Posterior cingulate gyrus (tissue), 11 donors: ENCODE measurements around the gene EFHC2.
A peak's percentile ranks its signal among the peaks of the same experiment; 100 is the strongest.

Source experiments
- DNase-seq, 10 donors: peaks; one replicate each; pipeline versions ENCODE4 v3.0.0 to v3.0.0-alpha.2; 2020 to 2021; ENCODE audit warnings: mixed read lengths in 3 of 10
- intact Hi-C: fragments of 100-400 bp; cut with DNase I; formaldehyde crosslinking; loops from one replicate; pipeline ENCODE4 v1.15.1; 2023

The EFHC2 gene

GRCh38 chrX:44343412-44344141, at the start of gene EFHC2:
TSS of gene EFHC2 (minus strand) at chrX:44343672. CDS start at chrX:44343588, 84 bp downstream.
- DNase-seq, result peak in 5 of 10 donors; percentile 4 to 82 (median 8)
- intact Hi-C loops, result no loop called here

- intact Hi-C loops, result no loop called here
Measured at GRCh38 chrX:44392767-44393166, 49.3 kb upstream of the EFHC2 start.

GRCh38 chrX:44384688-44385338, 41.3 kb upstream of the EFHC2 start:
- intact Hi-C loops, result no loop called here

More at GRCh38 chrX:44392767-44393166, 49.3 kb upstream of the EFHC2 start:
- DNase-seq, result no peak

GRCh38 chrX:44382871-44383270, 39.4 kb upstream of the EFHC2 start:
- no peak for DNase-seq
- intact Hi-C loops, result no loop called here

More at GRCh38 chrX:44384688-44385338, 41.3 kb upstream of the EFHC2 start:
- DNase-seq, result no peak

GRCh38 chrX:44352758-44353157, 9.3 kb upstream of the EFHC2 start:
- intact Hi-C loops, result no loop called here
- DNase-seq, result no peak

- intact Hi-C loops, result no loop called here
- no peak for DNase-seq
Measured at GRCh38 chrX:44349561-44349960, 6.1 kb upstream of the EFHC2 start.

GRCh38 chrX:44344687-44345086, 1.2 kb upstream of the EFHC2 start:
- intact Hi-C loops, result no loop called here
- no peak for DNase-seq

- intact Hi-C loops, result no loop called here
- peak in 1 of 10 donors; percentile 74 for DNase-seq
Measured at GRCh38 chrX:44344194-44344593, 722 bp upstream of the EFHC2 start.

- intact Hi-C loops, result no loop called here
- no peak for DNase-seq
Measured at GRCh38 chrX:44342866-44343265, 606 bp downstream of the EFHC2 start.

- intact Hi-C loops, result no loop called here
- DNase-seq, result no peak
Measured at GRCh38 chrX:44338361-44338760, 5.1 kb downstream of the EFHC2 start.

- intact Hi-C loops, result no loop called here
- no peak for DNase-seq
Measured at GRCh38 chrX:44332437-44332836, 11.0 kb downstream of the EFHC2 start.

GRCh38 chrX:44330227-44330626, 13.2 kb downstream of the EFHC2 start:
- intact Hi-C loops, result no loop called here
- DNase-seq, result no peak

- DNase-seq, result no peak
- intact Hi-C loops, result no loop called here
Measured at GRCh38 chrX:44319550-44319949, 23.9 kb downstream of the EFHC2 start.

- no peak for DNase-seq
- intact Hi-C loops, result no loop called here
Measured at GRCh38 chrX:44317181-44317580, 26.3 kb downstream of the EFHC2 start.

GRCh38 chrX:44314808-44315207, 28.7 kb downstream of the EFHC2 start:
- intact Hi-C loops, result no loop called here
- no peak for DNase-seq

- DNase-seq, result no peak
- intact Hi-C loops, result no loop called here
Measured at GRCh38 chrX:44314259-44314734, 29.2 kb downstream of the EFHC2 start.

- intact Hi-C loops, result no loop called here
- no peak for DNase-seq
Measured at GRCh38 chrX:44312421-44312820, 31.1 kb downstream of the EFHC2 start.

GRCh38 chrX:44310227-44310626, 33.2 kb downstream of the EFHC2 start:
- DNase-seq, result peak in 1 of 10 donors; percentile 75
- intact Hi-C loops, result no loop called here

GRCh38 chrX:44308869-44309268, 34.6 kb downstream of the EFHC2 start:
- intact Hi-C loops, result no loop called here
- no peak for DNase-seq

GRCh38 chrX:44306356-44306755, 37.1 kb downstream of the EFHC2 start:
- no peak for DNase-seq
- intact Hi-C loops, result no loop called here

- intact Hi-C loops, result no loop called here
- DNase-seq, result no peak
Measured at GRCh38 chrX:44305921-44306320, 37.6 kb downstream of the EFHC2 start.

GRCh38 chrX:44303119-44303518, 40.4 kb downstream of the EFHC2 start:
- DNase-seq, result no peak
- intact Hi-C loops, result no loop called here
